Trophoblast cell (in vitro differentiated cells and primary cell): ENCODE data around the gene ACO1.

Source experiments
- DNase-seq, 2 donors: peaks; one replicate each; pipeline ENCODE4 v3.0.0-alpha.2; 2016
- H2AFZ ChIP-seq: 2 replicates; pipeline ENCODE4 v1.6.1; 2013; ENCODE audit warnings: low read length, moderate library complexity, mild to moderate bottlenecking; ENCODE audit not compliant: insufficient read depth, poor library complexity
- H2AK5ac ChIP-seq: 2 replicates; pipeline ENCODE4 v1.6.1; 2013; ENCODE audit warnings: mild to moderate bottlenecking, low read length
- H2BK120ac ChIP-seq: 2 replicates; pipeline ENCODE4 v1.6.1; 2013; ENCODE audit warnings: low read length, mild to moderate bottlenecking, moderate library complexity; ENCODE audit not compliant: insufficient read depth, poor library complexity
- H2BK12ac ChIP-seq: 2 replicates; pipeline ENCODE4 v1.6.1; 2013; ENCODE audit warnings: mild to moderate bottlenecking, low read length, moderate library complexity
- H2BK5ac ChIP-seq: 2 replicates; pipeline ENCODE4 v1.6.1; 2013; ENCODE audit warnings: low read length, low read depth, moderate library complexity, mild to moderate bottlenecking; ENCODE audit not compliant: poor library complexity
- H3K14ac ChIP-seq: 2 replicates; pipeline ENCODE4 v1.6.1; 2013; ENCODE audit warnings: mild to moderate bottlenecking, low read length
- H3K18ac ChIP-seq: 2 replicates; pipeline ENCODE4 v1.6.1; 2013; ENCODE audit warnings: mild to moderate bottlenecking, low read length
- H3K23ac ChIP-seq: 2 replicates; pipeline ENCODE4 v1.6.1; 2013; ENCODE audit warnings: low read length
- H3K27ac ChIP-seq: 2 replicates; pipeline ENCODE4 v1.5.1; 2013; ENCODE audit warnings: low read depth, mild to moderate bottlenecking, inconsistent platforms, low read length, moderate library complexity
- H3K27me3 ChIP-seq: 2 replicates; pipeline ENCODE4 v1.6.1; 2013; ENCODE audit warnings: inconsistent platforms, mild to moderate bottlenecking, low read length, moderate library complexity; ENCODE audit not compliant: insufficient read depth
- H3K36me3 ChIP-seq, 2 experiments: 1 replicate in 1 of 2; 2 replicates in 1 of 2; pipeline ENCODE4 v1.6.1; 2013; ENCODE audit warnings: low read length in 2 of 2, mild to moderate bottlenecking in 2 of 2, moderate library complexity in 1 of 2; ENCODE audit not compliant: insufficient read depth in 2 of 2, control insufficient read depth in 1 of 2
- H3K4ac ChIP-seq: 2 replicates; pipeline ENCODE4 v1.6.1; 2013; ENCODE audit warnings: low read depth, mild to moderate bottlenecking, low read length, moderate library complexity
- H3K4me1 ChIP-seq, 2 experiments: 1 replicate in 1 of 2; 2 replicates in 1 of 2; pipeline ENCODE4 v1.6.1; 2013; ENCODE audit warnings: low read length in 2 of 2, mild to moderate bottlenecking in 2 of 2, moderate library complexity in 1 of 2; ENCODE audit not compliant: insufficient read depth in 2 of 2, control insufficient read depth in 1 of 2
- H3K4me2 ChIP-seq: 2 replicates; pipeline ENCODE4 v1.6.1; 2013; ENCODE audit warnings: inconsistent platforms, mild to moderate bottlenecking, low read length, moderate library complexity
- H3K4me3 ChIP-seq: 2 replicates; pipeline ENCODE4 v1.5.1; 2013; ENCODE audit warnings: mild to moderate bottlenecking, low read depth, low read length, inconsistent platforms
- H3K79me1 ChIP-seq: one replicate; pipeline ENCODE4 v1.6.1; 2013; ENCODE audit warnings: low read length
- H3K79me2 ChIP-seq: 2 replicates; pipeline ENCODE4 v1.6.1; 2013; ENCODE audit warnings: low read length, mild to moderate bottlenecking; ENCODE audit not compliant: control insufficient read depth, insufficient read depth, poor library complexity
- H3K9ac ChIP-seq: 2 replicates; pipeline ENCODE4 v1.6.1; 2013; ENCODE audit warnings: mild to moderate bottlenecking, low read length
- H3K9me3 ChIP-seq: 2 replicates; pipeline ENCODE4 v1.6.1; 2013; ENCODE audit warnings: low read depth, mild to moderate bottlenecking, control low read depth, inconsistent platforms, low read length; ENCODE audit not compliant: insufficient read depth
- H4K12ac ChIP-seq: 2 replicates; pipeline ENCODE4 v1.6.1; 2013; ENCODE audit warnings: low read depth, mild to moderate bottlenecking, low read length, moderate library complexity
- H4K8ac ChIP-seq: 2 replicates; pipeline ENCODE4 v1.6.1; 2013; ENCODE audit warnings: low read depth, mild to moderate bottlenecking, low read length, moderate library complexity
- H4K91ac ChIP-seq: one replicate; pipeline ENCODE4 v1.6.1; 2013; ENCODE audit warnings: low read depth, mild to moderate bottlenecking, low read length, moderate library complexity
- WGBS: extraction: QIAGEN DNeasy Blood & Tissue Kit; methylation state at CpG from one replicate; pipeline ENCODE4 v1.1.7; 2013; ENCODE audit warnings: missing lambda C conversion rate; ENCODE audit not compliant: insufficient read length, insufficient coverage; ENCODE audit errors: extremely low coverage; 5-methylcytosine and 5-hydroxymethylcytosine counted together

Gene ACO1

DNA sequence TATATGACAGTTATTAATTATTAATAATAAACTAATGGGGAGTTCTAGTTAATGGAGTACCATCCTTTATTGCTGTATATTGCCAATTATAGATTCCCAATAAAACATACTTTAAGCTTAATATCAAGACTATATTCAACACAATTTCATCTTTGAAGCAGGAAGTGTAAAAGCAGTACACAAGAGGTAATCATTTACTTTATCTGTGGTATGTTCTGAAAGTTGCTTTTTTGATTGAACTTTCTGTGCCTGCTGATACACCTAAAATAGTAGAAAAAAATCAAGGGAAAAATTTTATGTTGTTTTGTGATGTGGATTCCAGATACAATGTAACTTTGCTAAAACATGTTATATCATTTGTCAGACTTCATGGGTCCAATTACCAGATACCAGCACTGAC, 58.0 kb downstream of the ACO1 start:
- Histone ChIP-seq H3K9ac (no peak overlapping the region), H3K79me1 (no peaks in the 10 kb centered on the region), H3K36me3 (no peaks in the 10 kb centered on the region), H3K27ac (no peak overlapping the region), H2BK120ac (no peak overlapping the region), H3K27me3 (no peaks in the 10 kb centered on the region), H4K12ac (no peak overlapping the region), H3K14ac (no peak overlapping the region), H3K4ac (no peak overlapping the region), H2AFZ (no peak overlapping the region), H3K79me2 (no peaks in the 10 kb centered on the region), H2AK5ac (no peak overlapping the region), H3K9me3 (no peaks in the 10 kb centered on the region), H2BK12ac (no peak overlapping the region), H4K8ac (no peak overlapping the region), H3K18ac (no peak overlapping the region), H3K23ac (no peak overlapping the region), H3K4me1 (peaks cover 0 to 2% of the 10 kb centered on the region in 2 experiments), H4K91ac (no peak overlapping the region), H3K4me2 (no peak overlapping the region), H3K4me3 (no peak overlapping the region), H2BK5ac (no peak overlapping the region)
- no peak for DNase-seq

DNA sequence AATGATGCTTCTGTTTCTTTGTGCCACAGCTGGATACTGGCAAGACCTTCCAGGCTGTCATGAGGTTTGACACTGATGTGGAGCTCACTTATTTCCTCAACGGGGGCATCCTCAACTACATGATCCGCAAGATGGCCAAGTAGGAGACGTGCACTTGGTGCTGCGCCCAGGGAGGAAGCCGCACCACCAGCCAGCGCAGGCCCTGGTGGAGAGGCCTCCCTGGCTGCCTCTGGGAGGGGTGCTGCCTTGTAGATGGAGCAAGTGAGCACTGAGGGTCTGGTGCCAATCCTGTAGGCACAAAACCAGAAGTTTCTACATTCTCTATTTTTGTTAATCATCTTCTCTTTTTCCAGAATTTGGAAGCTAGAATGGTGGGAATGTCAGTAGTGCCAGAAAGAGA, 65.5 kb downstream of the ACO1 start:
- H2BK12ac ChIP-seq = no peak overlapping the region
- no peak overlapping the region for H2AFZ ChIP-seq
- no peak overlapping the region for H2AK5ac ChIP-seq
- H2BK120ac ChIP-seq = no peak overlapping the region
- WGBS = no CpG with 5 or more reads among the region's 6 CpGs
- H3K36me3 ChIP-seq = peaks cover 15 to 25% of the 10 kb centered on the region in 2 experiments
- no peak overlapping the region for H3K4ac ChIP-seq
- no peak overlapping the region for H3K4me3 ChIP-seq
- H3K9me3 ChIP-seq = peaks cover 2% of the 10 kb centered on the region
- H3K4me1 ChIP-seq = no peaks in the 10 kb centered on the region
- H3K14ac ChIP-seq = no peak overlapping the region
- H3K79me2 ChIP-seq = no peaks in the 10 kb centered on the region
- no peak overlapping the region for H3K18ac ChIP-seq
- H3K79me1 ChIP-seq = no peaks in the 10 kb centered on the region
- H3K4me2 ChIP-seq = no peak overlapping the region
- H3K27ac ChIP-seq = no peak overlapping the region
- no peak for DNase-seq
- H3K27me3 ChIP-seq = no peaks in the 10 kb centered on the region
- H3K23ac ChIP-seq = no peak overlapping the region
- H3K9ac ChIP-seq = no peak overlapping the region
- H4K91ac ChIP-seq = no peak overlapping the region
- H4K12ac ChIP-seq = no peak overlapping the region
- H4K8ac ChIP-seq = no peak overlapping the region
- no peak overlapping the region for H2BK5ac ChIP-seq

DNA sequence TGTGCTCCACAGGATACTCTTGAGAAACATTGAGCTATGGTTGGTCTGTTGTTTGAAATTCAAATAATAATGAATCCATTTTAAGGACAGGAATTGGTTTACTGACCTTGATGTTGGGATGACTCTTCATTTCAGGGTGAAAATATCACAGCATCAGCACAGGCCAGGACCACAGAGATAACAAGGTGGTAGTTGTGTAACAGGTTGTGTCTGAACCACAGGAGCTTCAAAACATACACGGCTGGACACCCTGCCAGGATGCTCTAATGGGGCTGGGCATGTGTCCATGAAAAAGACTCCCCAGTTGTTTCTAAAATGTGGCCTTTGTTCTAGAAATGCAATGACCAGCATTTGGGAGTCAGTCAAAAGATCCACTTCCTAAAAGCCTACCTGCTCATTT, 69.8 kb downstream of the ACO1 start:
- no peak overlapping the region for H2AFZ ChIP-seq
- WGBS = no CpG with 5 or more reads among the region's 1 CpG

DNA sequence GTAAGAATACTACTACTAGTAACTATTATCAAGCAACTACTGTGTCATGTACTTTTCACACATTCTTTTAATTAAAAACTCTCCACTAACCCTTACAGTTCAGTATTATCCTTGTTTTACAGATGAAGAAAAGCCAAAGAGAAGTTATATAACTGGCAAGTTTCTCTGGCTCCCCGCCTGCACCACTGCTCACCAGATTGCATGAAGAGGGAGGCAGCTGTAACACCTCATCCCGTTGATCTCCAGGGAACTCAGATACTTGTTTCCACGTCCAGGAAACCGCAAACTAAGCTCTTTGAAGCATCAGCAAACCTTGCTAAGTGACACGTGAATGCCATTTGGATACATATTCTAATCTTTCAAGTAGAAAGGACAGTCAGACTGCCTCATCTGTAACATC, 71.3 kb downstream of the ACO1 start:
- H3K27ac ChIP-seq = no peak overlapping the region
- H3K9me3 ChIP-seq = no peaks in the 10 kb centered on the region
- no peak overlapping the region for H3K23ac ChIP-seq
- no peak overlapping the region for H3K4me2 ChIP-seq
- no peak overlapping the region for H4K12ac ChIP-seq
- H3K18ac ChIP-seq = no peak overlapping the region
- H4K91ac ChIP-seq = no peak overlapping the region
- H2BK120ac ChIP-seq = no peak overlapping the region
- peak overlapping the region; percentile 44 for H2BK12ac ChIP-seq
- H3K36me3 ChIP-seq = peaks cover 1 to 9% of the 10 kb centered on the region in 2 experiments
- H2AFZ ChIP-seq = no peak overlapping the region
- no CpG with 5 or more reads among the region's 5 CpGs for WGBS
- H3K79me2 ChIP-seq = no peaks in the 10 kb centered on the region
- no peak overlapping the region for H3K14ac ChIP-seq
- no peak overlapping the region for H3K4ac ChIP-seq
- H3K79me1 ChIP-seq = no peaks in the 10 kb centered on the region
- no peak overlapping the region for H3K4me3 ChIP-seq
- peaks cover 0 to 2% of the 10 kb centered on the region in 2 experiments for H3K4me1 ChIP-seq
- H2AK5ac ChIP-seq = no peak overlapping the region
- no peak overlapping the region for H4K8ac ChIP-seq
- no peak for DNase-seq
- H3K27me3 ChIP-seq = no peaks in the 10 kb centered on the region
- H2BK5ac ChIP-seq = no peak overlapping the region
- no peak overlapping the region for H3K9ac ChIP-seq

More for the DNA sequence above, 69.8 kb downstream of the ACO1 start:
- H2AK5ac ChIP-seq = no peak overlapping the region
- no peak overlapping the region for H3K18ac ChIP-seq
- no peak overlapping the region for H2BK120ac ChIP-seq
- no peak overlapping the region for H4K8ac ChIP-seq
- no peaks in the 10 kb centered on the region for H3K79me2 ChIP-seq
- no peak overlapping the region for H3K4me2 ChIP-seq
- no peak overlapping the region for H3K9ac ChIP-seq
- H3K23ac ChIP-seq = no peak overlapping the region
- no peak overlapping the region for H4K12ac ChIP-seq
- no peak for DNase-seq
- no peaks in the 10 kb centered on the region for H3K27me3 ChIP-seq
- H3K9me3 ChIP-seq = no peaks in the 10 kb centered on the region
- H4K91ac ChIP-seq = no peak overlapping the region
- H3K4ac ChIP-seq = no peak overlapping the region
- no peak overlapping the region for H2BK5ac ChIP-seq
- H2BK12ac ChIP-seq = no peak overlapping the region
- no peak overlapping the region for H3K14ac ChIP-seq
- H3K4me1 ChIP-seq = peaks cover 0 to 2% of the 10 kb centered on the region in 2 experiments
- H3K79me1 ChIP-seq = no peaks in the 10 kb centered on the region
- H3K27ac ChIP-seq = no peak overlapping the region
- no peak overlapping the region for H3K4me3 ChIP-seq
- peaks cover 8 to 16% of the 10 kb centered on the region in 2 experiments for H3K36me3 ChIP-seq
